HG02763 (cell line): Measurements from ENCODE around the gene KCNMA1.
"Not testable (repeated sequence)": the region's sequence is repeated elsewhere in the genome, so short reads cannot be mapped to it uniquely, and the experiment has no call there.

Source experiments
- ATAC-seq: cut with Tn5 transposase; IDR thresholded peaks from one replicate; pipeline ENCODE4 v1.9.1; 2021; ENCODE audit warnings: mild to moderate bottlenecking, moderate library complexity; ENCODE audit not compliant: unreplicated experiment

Gene KCNMA1

GRCh38 chr10:77539147-77539935 lies 98.3 kb downstream of the KCNMA1 start:
- no peak for ATAC-seq

- no peak for ATAC-seq
Observed at GRCh38 chr10:77537720-77538373, 99.8 kb downstream of the KCNMA1 start.

- no peak for ATAC-seq
Observed at GRCh38 chr10:77537071-77537470, 100.5 kb downstream of the KCNMA1 start.

- ATAC-seq, result no peak
Observed at GRCh38 chr10:77533887-77534278, 103.7 kb downstream of the KCNMA1 start.

- ATAC-seq, result no peak
Observed at GRCh38 chr10:77533146-77533886, 104.3 kb downstream of the KCNMA1 start.

- ATAC-seq, result no peak
Observed at GRCh38 chr10:77532068-77532467, 105.5 kb downstream of the KCNMA1 start.

- ATAC-seq, result no peak
Observed at GRCh38 chr10:77531441-77532001, 106.1 kb downstream of the KCNMA1 start.

GRCh38 chr10:77530011-77530410 lies 107.6 kb downstream of the KCNMA1 start:
- ATAC-seq, result no peak

- ATAC-seq, result no peak
Observed at GRCh38 chr10:77529050-77529576, 108.5 kb downstream of the KCNMA1 start.

GRCh38 chr10:77527839-77528238 lies 109.8 kb downstream of the KCNMA1 start:
- no peak for ATAC-seq

GRCh38 chr10:77526868-77527617 lies 110.6 kb downstream of the KCNMA1 start:
- ATAC-seq, result no peak

GRCh38 chr10:77524281-77524711 lies 113.3 kb downstream of the KCNMA1 start:
- no peak for ATAC-seq

GRCh38 chr10:77522268-77522809 lies 115.3 kb downstream of the KCNMA1 start:
- ATAC-seq, result no peak

- ATAC-seq, result no peak
Observed at GRCh38 chr10:77520995-77521394, 116.6 kb downstream of the KCNMA1 start.

GRCh38 chr10:77520290-77520689 lies 117.3 kb downstream of the KCNMA1 start:
- ATAC-seq, result no peak

- not testable (repeated sequence) for ATAC-seq
Observed at GRCh38 chr10:77519791-77520190, 117.8 kb downstream of the KCNMA1 start.

- ATAC-seq, result no peak
Observed at GRCh38 chr10:77518910-77519274, 118.7 kb downstream of the KCNMA1 start.

GRCh38 chr10:77518241-77518909 lies 119.2 kb downstream of the KCNMA1 start:
- no peak for ATAC-seq

- no peak for ATAC-seq
Observed at GRCh38 chr10:77516575-77516974, 121.0 kb downstream of the KCNMA1 start.

- ATAC-seq, result no peak
Observed at GRCh38 chr10:77514870-77515269, 122.7 kb downstream of the KCNMA1 start.
